Measurements from ENCODE around the gene RHBDF2. TPM values are rescaled to one million over a fixed set of nuclear protein-coding genes. Genes with fewer than 3 reads are reported as not detected.

RHBDF2 gene
- polyA plus RNA-seq, 1 donor, result 6.8 TPM

DNA sequence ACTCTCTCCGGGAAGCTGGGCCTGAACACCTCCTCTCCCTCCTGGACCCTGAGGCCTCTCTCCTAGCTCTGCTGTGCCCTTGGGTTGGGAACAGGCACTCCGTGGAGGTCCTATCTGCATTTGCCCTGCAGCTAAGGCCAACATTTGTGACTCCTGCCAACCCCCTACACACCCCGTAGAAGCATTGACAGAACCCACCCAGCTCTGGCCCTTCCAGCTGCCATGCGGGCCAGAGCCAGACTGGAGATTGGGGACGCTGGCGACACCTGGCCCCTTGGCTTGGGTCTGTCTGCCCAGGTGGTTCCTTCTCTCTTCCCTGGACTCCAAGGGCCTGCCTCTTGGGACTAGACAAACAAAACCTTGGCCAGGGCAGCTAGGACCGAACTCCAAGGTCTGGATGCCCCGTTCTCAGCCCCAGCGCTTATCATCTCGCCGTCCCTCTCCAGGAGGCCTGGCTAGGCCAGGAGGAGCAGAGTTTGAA, 644 bp upstream of the RHBDF2 start:
- DNase-seq (ENCODE audit: low read depth), result no peak

DNA sequence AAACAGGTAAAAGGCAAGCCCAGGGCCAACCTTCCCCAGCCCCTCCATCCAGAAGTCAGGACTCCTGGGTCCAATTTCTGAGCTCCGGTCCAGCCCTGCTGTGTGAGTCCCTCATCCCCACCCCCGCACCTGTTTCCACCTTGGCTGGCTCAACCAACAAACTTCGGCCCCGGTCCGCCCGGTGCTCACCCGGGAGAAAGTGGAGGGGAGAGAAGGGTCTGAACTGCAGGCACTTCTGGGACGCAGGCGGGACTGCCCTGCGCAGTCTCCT, 541 bp downstream of the RHBDF2 start:
- no peak for DNase-seq (ENCODE audit: low read depth)

DNA sequence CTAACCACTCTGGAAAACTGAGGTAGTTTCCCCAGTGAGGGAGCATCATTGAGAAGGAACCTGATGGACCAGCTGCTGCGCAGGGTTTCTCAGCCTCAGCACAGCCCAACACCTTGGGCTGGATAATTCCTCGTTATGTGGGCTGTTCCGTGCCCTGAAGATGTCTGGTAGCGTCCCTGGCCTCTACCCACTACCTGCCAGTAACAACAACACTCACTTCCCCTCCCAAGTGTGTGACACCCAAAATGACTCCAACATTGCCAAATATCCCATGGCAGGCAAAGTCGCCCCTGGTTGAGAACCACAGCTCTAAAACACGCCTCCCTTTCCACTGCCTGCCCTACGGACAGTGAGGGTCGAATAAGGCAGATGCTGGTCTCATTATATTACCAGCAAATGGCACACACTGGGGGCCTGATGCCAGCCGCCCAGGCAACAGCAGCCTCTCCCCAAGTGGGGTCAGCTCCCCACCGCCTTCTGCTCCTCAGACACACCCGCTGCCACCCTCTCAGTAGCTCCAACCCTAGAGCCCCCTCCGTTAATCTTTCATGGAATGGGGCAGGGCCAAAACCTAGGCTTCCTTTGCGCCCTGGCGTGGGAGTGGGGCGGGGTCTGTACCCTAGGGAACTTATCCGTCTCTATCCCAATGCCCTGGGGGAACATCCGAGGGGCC, 1.0 kb downstream of the RHBDF2 start:
- no peak for DNase-seq (ENCODE audit: low read depth)

- no peak for DNase-seq (ENCODE audit: low read depth)
These were observed 2.0 kb downstream of the RHBDF2 start for GRCh38 chr17:76499267-76499667.

DNA sequence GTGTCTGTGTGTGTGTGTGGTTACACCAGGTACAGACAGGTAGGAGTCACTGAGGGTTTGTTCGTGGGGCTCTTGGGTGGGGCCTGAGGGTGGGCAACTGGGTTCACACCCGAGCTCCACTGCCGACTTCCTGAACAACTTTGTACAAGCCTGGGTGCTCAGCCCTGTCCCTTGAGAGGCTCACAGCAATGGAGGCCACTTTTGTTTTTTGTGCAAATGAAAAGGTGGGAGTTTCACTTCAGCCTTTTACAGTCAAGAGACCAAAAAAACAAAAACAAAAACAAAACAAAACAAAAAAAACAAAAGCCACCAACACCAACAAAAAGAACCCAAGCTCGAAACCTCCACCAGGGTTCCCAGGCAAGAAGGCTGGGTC, 2.4 kb downstream of the RHBDF2 start:
- DNase-seq (ENCODE audit: low read depth), result no peak

DNA sequence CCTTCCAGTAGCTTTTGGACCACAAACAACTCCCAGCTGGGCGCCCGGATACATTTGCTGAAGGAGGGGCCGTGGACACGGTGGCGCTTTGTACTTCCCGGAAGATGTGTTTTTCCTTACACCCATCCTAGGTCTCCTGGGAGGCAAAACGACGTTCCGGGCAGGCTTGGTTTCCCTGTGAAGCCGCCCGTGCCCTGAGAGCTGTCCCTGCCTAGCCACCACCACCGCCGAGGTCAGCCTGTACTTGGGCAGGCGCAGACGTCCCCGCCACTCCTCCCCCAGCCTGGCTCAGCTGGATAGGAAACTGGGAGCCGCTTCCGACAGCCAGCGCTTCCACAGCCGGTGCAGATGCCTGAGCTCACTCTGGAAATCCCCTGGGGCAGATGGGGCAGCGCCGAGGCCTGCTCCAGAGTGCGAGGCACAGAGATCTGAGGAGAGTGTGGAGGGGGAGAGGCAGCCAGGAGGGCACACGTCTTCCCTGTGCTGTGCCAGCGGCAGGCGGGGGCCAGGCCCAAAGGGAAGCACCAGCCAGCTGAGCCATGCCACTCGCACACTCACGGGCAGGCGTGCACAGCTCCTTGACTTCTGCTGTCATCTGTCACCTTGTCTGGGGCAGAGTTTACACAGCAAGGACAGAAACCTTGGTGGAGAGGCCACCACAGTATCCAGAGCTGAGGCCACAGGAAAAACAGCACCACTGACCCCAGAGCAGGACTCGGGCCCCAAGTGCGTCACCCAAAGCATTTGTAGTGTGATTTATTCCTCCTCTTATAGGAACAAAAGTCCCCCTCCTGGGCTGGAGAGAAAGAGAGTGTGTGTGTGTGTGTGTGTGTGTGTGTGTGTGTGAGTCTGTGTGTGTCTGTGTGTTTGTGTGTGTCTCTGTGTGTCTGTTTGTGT, 3.0 kb downstream of the RHBDF2 start:
- no peak for DNase-seq (ENCODE audit: low read depth)

- DNase-seq (ENCODE audit: low read depth), result no peak
These were observed 3.6 kb downstream of the RHBDF2 start for GRCh38 chr17:76497699-76497978.

GRCh38 chr17:76496464-76496863, 4.8 kb downstream of the RHBDF2 start:
- no peak for DNase-seq (ENCODE audit: low read depth)

- no peak for DNase-seq (ENCODE audit: low read depth)
These were observed 5.4 kb downstream of the RHBDF2 start for GRCh38 chr17:76495663-76496400.

DNA sequence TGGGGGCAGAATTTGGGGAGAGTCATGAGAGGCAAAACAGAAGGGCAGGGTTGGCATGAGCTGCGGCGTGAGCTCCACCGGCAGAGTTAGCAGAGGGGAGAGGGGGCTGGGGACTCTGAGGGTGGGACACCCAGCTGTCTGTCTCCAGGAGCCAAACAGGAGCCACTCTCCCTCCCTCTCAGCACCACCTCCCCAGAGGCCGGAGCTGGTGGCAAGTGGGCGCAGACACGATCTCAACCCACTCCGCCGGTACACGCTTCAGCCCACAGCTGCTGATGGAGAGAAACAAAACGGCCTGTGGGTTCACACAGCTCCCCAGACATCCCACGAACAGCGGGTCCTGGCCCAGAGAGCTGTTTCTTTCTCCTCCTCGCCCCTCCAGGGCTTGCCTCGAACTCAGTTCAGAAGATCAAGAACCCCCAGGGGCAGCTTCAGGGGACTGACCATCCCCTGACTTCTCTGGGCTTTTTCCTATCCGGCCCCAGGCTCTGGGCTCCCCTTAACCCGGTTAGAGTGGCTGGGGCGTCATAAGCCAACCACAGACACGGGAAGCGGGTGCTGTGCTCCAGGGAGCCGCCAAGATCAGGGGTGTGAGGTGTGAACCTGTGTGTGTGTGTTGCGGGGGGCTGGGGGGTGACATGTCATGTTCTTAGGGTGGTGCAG, 7.6 kb downstream of the RHBDF2 start:
- no peak for DNase-seq (ENCODE audit: low read depth)

DNA sequence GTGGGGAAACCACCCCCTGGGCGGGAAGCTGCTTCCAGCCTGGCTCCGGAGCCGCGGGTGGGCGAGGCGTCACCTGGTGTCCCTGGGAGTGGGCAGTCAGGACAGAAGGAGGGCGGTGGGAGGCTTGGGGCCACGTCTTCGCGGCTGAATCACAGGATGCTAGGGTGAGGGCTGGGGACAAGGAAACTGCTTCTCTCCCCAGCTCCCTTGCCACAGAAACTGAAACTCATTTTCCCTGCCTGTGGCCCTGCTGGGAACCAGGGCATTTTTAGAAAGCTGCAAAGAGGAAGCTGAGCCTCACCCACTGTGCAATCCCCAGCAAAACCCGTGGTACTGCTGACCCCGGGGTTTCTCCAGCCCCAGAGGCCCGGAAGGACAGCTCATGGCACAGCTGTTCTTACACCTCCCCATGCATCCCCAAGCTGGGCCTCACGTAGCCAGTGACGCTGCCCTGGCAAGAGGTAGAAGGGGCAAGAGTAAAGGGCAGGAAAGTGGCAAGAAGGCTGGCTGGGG, 8.2 kb downstream of the RHBDF2 start:
- DNase-seq (ENCODE audit: low read depth), result no peak

DNA sequence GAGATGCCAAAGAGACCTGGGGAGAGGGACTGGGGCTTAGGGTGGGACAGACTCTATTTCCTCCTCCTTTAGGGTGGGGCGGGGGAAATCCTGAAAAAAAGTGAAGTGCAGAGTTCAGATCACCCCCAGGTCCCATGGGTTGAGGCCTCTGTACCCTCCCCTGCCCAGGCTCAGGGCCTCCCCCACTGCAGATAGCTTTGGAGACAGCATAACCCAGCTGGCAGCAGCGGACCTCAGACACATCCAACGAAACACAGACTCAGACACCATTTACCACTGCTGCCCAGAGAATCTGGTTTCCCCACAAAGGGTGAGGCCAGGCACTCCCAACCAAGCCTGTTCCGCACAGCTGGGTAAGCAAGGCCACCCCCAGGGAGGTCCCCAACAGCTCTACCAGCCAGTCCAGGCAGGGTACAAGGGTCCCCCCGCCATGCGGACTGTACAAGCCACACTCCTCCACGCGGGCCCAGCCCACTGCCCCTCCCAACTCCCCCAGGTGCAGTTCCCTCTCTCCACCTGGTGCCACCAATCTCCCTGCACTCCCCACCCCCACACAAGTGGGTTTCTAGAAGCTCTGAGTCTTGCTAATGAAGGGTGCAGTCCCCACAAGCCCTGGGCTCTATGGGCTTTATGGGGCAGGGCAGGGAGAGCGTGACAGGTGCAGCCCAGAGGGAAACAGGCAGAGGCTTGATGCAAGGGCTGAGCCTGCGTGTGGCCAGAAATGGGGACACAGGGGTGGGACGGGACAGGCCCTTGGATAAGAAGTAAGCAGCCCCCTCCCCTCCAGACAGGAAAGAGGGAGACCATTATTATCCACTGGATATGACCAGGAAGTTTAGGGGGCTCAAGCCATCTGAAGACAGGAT, 8.9 kb downstream of the RHBDF2 start:
- DNase-seq (ENCODE audit: low read depth), result no peak

- no peak for DNase-seq (ENCODE audit: low read depth)
These were observed 9.7 kb downstream of the RHBDF2 start for GRCh38 chr17:76491271-76492122.

GRCh38 chr17:76490112-76490710, 11.0 kb downstream of the RHBDF2 start:
- no peak for DNase-seq (ENCODE audit: low read depth)

GRCh38 chr17:76487451-76488192, 13.6 kb downstream of the RHBDF2 start:
- DNase-seq (ENCODE audit: low read depth), result no peak

DNA sequence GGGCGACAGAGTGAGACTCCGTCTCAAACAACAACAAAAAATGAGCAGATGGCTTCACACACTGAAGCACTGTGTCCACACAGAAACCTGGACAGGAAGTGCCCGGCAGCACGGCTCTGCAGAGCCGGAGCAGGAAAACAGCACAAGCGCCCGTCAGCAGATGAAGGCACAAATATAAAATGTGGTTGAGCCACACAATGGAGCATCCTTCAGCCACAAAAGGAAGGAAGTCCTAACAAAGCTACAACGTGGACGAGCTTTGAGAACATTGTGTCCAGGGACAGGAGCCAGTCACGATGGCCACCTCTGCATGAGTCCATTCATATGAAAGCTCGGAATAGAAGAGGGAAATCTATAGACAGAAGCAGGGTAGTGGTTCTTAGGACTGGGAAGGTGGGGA, 15.7 kb downstream of the RHBDF2 start:
- DNase-seq (ENCODE audit: low read depth), result no peak

DNA sequence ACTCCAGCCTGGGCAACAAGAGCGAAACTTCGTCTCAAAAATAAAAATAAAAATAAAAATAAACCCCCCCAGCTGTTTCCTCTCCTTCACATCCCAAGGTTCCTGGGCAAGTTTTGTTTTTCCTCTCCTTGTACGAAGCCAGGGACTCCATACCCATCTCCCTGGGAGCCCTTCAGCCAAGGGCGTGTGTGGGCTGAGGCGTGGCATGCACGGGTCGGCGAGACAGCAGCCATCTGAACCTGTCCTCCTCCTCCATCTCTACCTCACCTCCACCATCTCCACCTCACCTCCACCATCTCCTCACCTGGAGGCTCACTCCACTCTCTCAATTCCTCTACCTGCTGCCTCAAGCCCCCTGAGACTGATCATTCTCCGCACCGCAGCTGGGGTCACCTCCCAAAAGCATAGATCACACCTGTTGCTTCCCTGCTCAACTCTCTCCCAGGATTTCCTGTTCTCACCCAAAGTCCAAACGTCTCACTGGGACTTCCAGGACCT, 16.9 kb downstream of the RHBDF2 start:
- DNase-seq (ENCODE audit: low read depth), result no peak

DNA sequence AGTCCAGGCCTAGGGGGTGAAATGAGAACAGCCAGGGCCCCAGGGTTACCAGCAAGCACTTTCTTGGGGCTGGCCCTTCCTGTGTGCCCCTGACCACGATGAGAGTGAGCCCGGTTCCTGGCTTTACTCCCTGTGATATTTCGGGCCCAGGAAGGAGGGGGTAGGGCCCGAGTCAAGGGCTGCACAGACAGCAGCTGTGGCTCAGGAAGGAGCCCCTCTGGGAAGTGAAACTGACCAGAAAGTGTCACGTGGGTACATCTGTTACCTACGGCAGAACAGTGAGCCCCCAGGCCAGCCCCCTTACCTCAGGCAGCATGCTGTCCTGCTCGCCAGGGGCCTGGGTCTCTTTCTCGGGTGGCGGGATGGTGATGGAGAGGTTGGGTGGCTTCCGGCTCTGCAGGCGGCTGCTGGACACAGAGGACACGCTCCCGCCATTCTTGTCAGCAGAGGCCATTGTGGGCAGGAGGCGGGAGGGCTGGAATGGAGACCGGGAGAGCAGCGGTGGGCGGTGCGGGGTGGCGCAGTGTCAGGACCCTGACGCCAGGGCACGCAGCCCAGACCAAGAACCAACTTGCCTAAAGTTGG, 20.1 kb downstream of the RHBDF2 start:
- DNase-seq (ENCODE audit: low read depth), result no peak

Data from forelimb muscle (tissue), 1 donor.